Measurements from ENCODE around the gene GRM5. TPM values are rescaled to one million over a fixed set of nuclear protein-coding genes. Genes with fewer than 3 reads are reported as not detected.

Gene GRM5
- total RNA-seq, 1 donor from 2014 or later, result not detected

GRCh38 chr11:88583251-88583650 is 482.5 kb downstream of the GRM5 start:
- Mint-ChIP-seq H3K4me3 (no peak overlapping the region), H3K4me1 (no peaks in the 10 kb centered on the region), H3K27me3 (peaks cover 5% of the 10 kb centered on the region), H3K27ac (no peak overlapping the region), H3K36me3 (ENCODE audit: low read depth) (no peaks in the 10 kb centered on the region), H3K9me3 (no peaks in the 10 kb centered on the region)
- DNase-seq, result no peak
- intact Hi-C loops (cut with micrococcal nuclease), result no loop called here

- H3K36me3 Mint-ChIP-seq (ENCODE audit: low read depth), result no peaks in the 10 kb centered on the region
- H3K9me3 Mint-ChIP-seq, result no peaks in the 10 kb centered on the region
- H3K27me3 Mint-ChIP-seq, result peaks cover 4% of the 10 kb centered on the region
- H3K27ac Mint-ChIP-seq, result no peak overlapping the region
- H3K4me1 Mint-ChIP-seq, result no peaks in the 10 kb centered on the region
- intact Hi-C loops (cut with micrococcal nuclease), result no loop called here
- DNase-seq, result no peak
- no peak overlapping the region for H3K4me3 Mint-ChIP-seq
These were observed 486.3 kb downstream of the GRM5 start for GRCh38 chr11:88579466-88579865.

- DNase-seq, result no peak
- Mint-ChIP-seq H3K36me3 (ENCODE audit: low read depth) (no peaks in the 10 kb centered on the region), H3K4me3 (no peak overlapping the region), H3K27ac (no peak overlapping the region), H3K9me3 (no peaks in the 10 kb centered on the region), H3K4me1 (no peaks in the 10 kb centered on the region), H3K27me3 (peaks cover 9% of the 10 kb centered on the region)
- intact Hi-C loops (cut with micrococcal nuclease), result no loop called here
These were observed 489.0 kb downstream of the GRM5 start for GRCh38 chr11:88576741-88577140.

- Mint-ChIP-seq H3K4me1 (no peaks in the 10 kb centered on the region), H3K27me3 (peaks cover 11% of the 10 kb centered on the region), H3K27ac (no peak overlapping the region), H3K4me3 (no peak overlapping the region), H3K36me3 (ENCODE audit: low read depth) (no peaks in the 10 kb centered on the region), H3K9me3 (no peaks in the 10 kb centered on the region)
- no peak for DNase-seq
- intact Hi-C loops (cut with micrococcal nuclease), result no loop called here
These were observed 489.9 kb downstream of the GRM5 start for GRCh38 chr11:88575916-88576315.

GRCh38 chr11:88569342-88569741 is 496.4 kb downstream of the GRM5 start:
- H3K4me1 Mint-ChIP-seq, result no peaks in the 10 kb centered on the region

DNA sequence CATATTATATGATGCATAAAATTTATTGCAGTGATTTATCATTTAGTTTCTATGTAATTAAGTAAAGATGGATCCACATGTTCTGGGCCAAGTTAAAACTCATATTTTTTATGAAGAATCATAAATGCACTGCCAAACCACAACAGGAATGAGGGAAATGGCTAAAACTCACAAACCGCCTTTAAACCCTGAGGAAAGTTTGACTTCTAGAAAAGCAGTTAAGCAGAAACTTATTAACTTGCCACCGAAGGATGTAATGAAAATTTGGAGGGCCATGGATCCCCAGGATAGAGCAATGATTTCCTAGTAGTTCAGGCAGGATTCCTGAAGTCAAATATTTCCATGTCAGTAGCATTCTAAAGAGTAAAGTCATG is 510.0 kb downstream of the GRM5 start:
- H3K9me3 Mint-ChIP-seq, result no peaks in the 10 kb centered on the region
- DNase-seq, result no peak

More at GRCh38 chr11:88569342-88569741, 496.4 kb downstream of the GRM5 start:
- DNase-seq, result no peak
- Mint-ChIP-seq H3K36me3 (ENCODE audit: low read depth) (no peaks in the 10 kb centered on the region), H3K9me3 (no peaks in the 10 kb centered on the region), H3K4me3 (no peak overlapping the region), H3K27ac (no peak overlapping the region), H3K27me3 (peaks cover 7% of the 10 kb centered on the region)
- intact Hi-C loops (cut with micrococcal nuclease), result no loop called here

GRCh38 chr11:88555018-88555828 is 510.6 kb downstream of the GRM5 start:
- Mint-ChIP-seq H3K4me1 (peaks cover 3% of the 10 kb centered on the region), H3K9me3 (no peaks in the 10 kb centered on the region), H3K4me3 (no peak overlapping the region), H3K27me3 (peaks cover 7% of the 10 kb centered on the region), H3K36me3 (ENCODE audit: low read depth) (no peaks in the 10 kb centered on the region), H3K27ac (no peak overlapping the region)
- intact Hi-C loops (cut with micrococcal nuclease), result loop anchor here (10.0 kb wide), 1 partner anchor 680 kb away; no protein-coding TSS in a partner anchor
- DNase-seq, result no peak

More for the DNA sequence above, 510.0 kb downstream of the GRM5 start:
- peaks cover 3% of the 10 kb centered on the region for H3K4me1 Mint-ChIP-seq
- no peak overlapping the region for H3K4me3 Mint-ChIP-seq
- H3K27me3 Mint-ChIP-seq, result peaks cover 7% of the 10 kb centered on the region
- no peak overlapping the region for H3K27ac Mint-ChIP-seq
- H3K36me3 Mint-ChIP-seq (ENCODE audit: low read depth), result no peaks in the 10 kb centered on the region
- intact Hi-C loops (cut with micrococcal nuclease), result loop anchor here (10.0 kb wide), 1 partner anchor 681 kb away; no protein-coding TSS in a partner anchor

- Mint-ChIP-seq H3K9me3 (no peaks in the 10 kb centered on the region), H3K4me1 (peaks cover 3% of the 10 kb centered on the region), H3K36me3 (ENCODE audit: low read depth) (no peaks in the 10 kb centered on the region), H3K27me3 (peaks cover 11% of the 10 kb centered on the region), H3K4me3 (no peak overlapping the region), H3K27ac (no peak overlapping the region)
- no peak for DNase-seq
- intact Hi-C loops (cut with micrococcal nuclease), result loop anchor here (10.0 kb wide), 1 partner anchor 678 kb away; no protein-coding TSS in a partner anchor
These were observed 512.6 kb downstream of the GRM5 start for GRCh38 chr11:88553204-88553603.

DNA sequence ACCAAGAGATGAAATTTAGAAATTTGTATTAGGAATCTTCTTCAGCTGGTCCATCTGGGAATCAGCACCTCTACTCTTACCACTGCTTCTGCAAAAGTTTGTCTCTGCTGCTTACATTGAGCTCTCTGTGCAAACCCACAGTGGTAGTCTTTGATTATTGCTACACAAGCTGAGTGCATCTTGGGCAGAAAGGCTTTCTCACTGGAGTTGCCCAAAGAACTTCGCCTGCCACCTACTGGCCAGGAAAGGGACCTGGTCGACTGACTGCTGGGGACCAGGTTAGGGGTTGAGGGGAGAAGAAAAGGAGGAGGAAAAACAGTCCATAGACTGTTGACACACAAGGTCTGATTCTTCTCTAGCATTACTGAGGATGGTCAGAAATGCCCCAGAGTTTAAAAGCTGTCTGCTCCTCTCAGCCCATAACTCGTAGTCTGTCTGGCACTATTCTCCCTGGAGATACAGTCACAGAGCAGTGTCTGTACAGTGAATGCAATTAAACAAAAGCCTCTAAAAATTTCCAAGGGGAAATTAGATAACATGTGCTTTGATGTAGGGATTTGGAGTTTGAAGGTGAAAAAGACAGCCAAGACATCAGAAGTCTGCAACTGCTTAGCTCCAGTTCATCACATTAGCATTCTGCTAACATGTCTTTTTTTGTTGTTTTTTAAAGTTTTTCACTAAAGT is 513.3 kb downstream of the GRM5 start:
- Mint-ChIP-seq H3K27me3 (peaks cover 9% of the 10 kb centered on the region), H3K9me3 (no peaks in the 10 kb centered on the region), H3K4me1 (peaks cover 3% of the 10 kb centered on the region), H3K36me3 (ENCODE audit: low read depth) (no peaks in the 10 kb centered on the region), H3K27ac (no peak overlapping the region), H3K4me3 (no peak overlapping the region)
- intact Hi-C loops (cut with micrococcal nuclease), result loop anchor here (1.0 to 10.0 kb wide), 2 partner anchors 536 to 678 kb away; no protein-coding TSS in a partner anchor
- DNase-seq, result peak; percentile 87

DNA sequence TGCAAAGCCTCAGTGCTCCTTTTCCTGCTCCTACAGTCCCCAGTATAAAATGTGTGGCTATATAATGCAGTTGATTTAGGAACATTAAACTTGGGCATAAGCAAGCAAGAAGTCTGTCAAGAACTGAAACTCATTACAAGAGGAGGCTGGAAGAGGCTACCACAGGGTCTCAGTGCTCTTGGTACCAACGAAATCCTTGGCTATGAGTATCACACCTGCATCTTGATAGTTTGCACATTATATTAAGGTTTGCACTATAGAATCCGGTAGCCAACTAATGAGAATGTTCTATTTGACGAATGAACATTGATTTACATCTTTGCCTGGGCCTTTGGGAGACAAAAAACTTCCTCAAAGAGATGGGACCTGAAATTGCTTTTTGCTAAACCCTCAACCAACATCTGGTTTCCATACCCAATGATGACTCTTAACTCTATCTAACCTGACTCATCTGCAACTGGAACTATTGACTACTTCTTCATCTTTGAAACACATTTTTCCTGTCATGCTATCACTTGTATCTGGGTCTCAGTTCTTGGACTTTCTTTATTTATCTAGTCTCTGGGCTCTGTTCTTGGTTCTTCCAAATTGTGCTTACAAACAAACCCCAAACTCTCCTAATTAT is 521.0 kb downstream of the GRM5 start:
- DNase-seq, result no peak
- Mint-ChIP-seq H3K36me3 (ENCODE audit: low read depth) (no peaks in the 10 kb centered on the region), H3K27ac (no peak overlapping the region), H3K4me3 (no peak overlapping the region), H3K4me1 (peaks cover 4% of the 10 kb centered on the region), H3K27me3 (peaks cover 7% of the 10 kb centered on the region), H3K9me3 (no peaks in the 10 kb centered on the region)
- intact Hi-C loops (cut with micrococcal nuclease), result loop anchor here (1.0 to 10.0 kb wide), 6 partner anchors 312 to 1192 kb away; no protein-coding TSS in a partner anchor

DNA sequence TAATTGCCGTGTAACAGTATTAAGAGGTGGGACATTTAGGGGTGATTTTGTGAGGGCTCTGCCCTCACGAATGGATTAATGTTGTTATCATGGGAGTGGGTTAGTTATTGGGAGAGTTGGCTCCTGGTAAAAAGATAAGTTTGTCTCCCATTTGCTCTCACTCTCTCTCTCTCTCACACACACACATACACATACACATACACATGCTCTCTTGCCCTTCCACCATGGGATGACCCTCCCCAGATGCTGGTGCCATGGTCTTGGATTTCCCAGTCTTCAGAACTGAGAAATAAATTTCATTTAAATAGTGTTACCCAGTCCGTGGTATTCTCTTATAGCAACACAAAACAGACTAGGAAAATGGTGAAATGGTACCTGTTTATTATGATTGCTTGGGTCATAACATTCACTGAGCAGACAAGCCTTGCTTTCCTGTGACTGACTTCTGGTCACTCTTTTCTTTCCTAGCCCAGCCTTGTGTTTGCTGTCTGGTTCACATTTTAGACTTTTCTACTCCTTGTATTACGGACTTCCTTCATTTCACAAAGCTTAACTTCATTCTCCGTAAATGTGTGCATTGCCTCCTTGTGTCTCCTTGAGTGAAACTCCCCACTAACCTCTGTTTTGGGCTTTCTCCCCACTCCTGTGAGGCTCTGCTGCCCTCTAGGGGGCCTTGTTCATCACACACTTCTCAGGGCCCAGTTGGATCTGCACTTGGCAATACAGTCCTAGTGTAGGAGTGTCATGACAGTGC is 521.7 kb downstream of the GRM5 start:
- no peak overlapping the region for H3K4me3 Mint-ChIP-seq
- intact Hi-C loops (cut with micrococcal nuclease), result loop anchor here (1.0 to 10.0 kb wide), 6 partner anchors 312 to 1192 kb away; no protein-coding TSS in a partner anchor
- H3K9me3 Mint-ChIP-seq, result no peaks in the 10 kb centered on the region
- H3K27ac Mint-ChIP-seq, result no peak overlapping the region
- H3K27me3 Mint-ChIP-seq, result peaks cover 5% of the 10 kb centered on the region
- no peaks in the 10 kb centered on the region for H3K36me3 Mint-ChIP-seq (ENCODE audit: low read depth)
- peaks cover 4% of the 10 kb centered on the region for H3K4me1 Mint-ChIP-seq
- peak; percentile 94 for DNase-seq

DNA sequence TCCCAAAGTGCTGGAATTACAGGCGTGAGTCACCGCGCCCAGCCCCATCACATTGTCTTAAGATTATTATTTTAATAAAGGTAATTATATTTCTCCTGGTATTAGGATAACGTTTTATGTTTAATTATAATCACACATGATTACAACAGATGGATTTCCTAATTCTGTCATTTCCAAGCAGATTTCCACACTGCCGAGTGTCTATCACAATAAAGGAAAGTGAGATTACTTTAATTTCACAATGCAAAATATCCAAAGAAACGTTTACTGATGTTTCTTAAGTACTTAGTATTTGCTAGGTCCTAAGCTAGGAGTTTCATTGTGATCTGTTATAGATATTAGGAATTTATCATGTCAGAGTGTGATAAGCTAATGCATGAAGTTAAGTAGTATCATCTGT is 524.8 kb downstream of the GRM5 start:
- no peak for DNase-seq
- no peak overlapping the region for H3K4me3 Mint-ChIP-seq
- no peaks in the 10 kb centered on the region for H3K9me3 Mint-ChIP-seq
- no peak overlapping the region for H3K27ac Mint-ChIP-seq
- intact Hi-C loops (cut with micrococcal nuclease), result loop anchor here (5.0 to 10.0 kb wide), 2 partner anchors 344 to 819 kb away; no protein-coding TSS in a partner anchor
- peaks cover 8% of the 10 kb centered on the region for H3K4me1 Mint-ChIP-seq
- no peaks in the 10 kb centered on the region for H3K36me3 Mint-ChIP-seq (ENCODE audit: low read depth)
- peaks cover 3% of the 10 kb centered on the region for H3K27me3 Mint-ChIP-seq

DNA sequence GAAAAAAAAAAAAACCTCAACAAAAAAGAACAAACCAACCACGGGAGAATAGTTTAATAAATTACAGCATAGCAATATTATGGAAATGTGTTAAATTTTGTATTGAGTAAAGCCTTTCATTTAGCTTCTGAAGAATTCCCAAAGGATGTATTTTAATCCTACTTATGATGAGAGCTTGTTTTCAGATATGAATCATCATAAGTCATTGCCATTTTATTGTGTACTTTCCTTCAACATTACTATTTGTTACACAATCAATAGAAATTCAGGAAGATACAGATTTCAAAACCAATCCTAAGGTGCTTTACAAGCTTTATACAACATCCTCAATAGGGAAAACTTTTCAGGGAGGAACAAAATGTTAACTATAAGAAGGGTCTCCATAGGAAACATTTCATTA is 527.7 kb downstream of the GRM5 start:
- H3K4me3 Mint-ChIP-seq, result no peak overlapping the region
- peaks cover 5% of the 10 kb centered on the region for H3K9me3 Mint-ChIP-seq
- H3K36me3 Mint-ChIP-seq (ENCODE audit: low read depth), result no peaks in the 10 kb centered on the region
- no peak overlapping the region for H3K27ac Mint-ChIP-seq
- intact Hi-C loops (cut with micrococcal nuclease), result loop anchor here (5.0 kb wide), 4 partner anchors 181 to 511 kb away; partner anchors contain the start of gene CTSC
- DNase-seq, result no peak
- peaks cover 4% of the 10 kb centered on the region for H3K27me3 Mint-ChIP-seq
- peaks cover 13% of the 10 kb centered on the region for H3K4me1 Mint-ChIP-seq

Measured in activated CD4-positive, alpha-beta T cell treated with anti-CD3 and anti-CD28 coated beads, Interleukin-2, amount 10 ng/mL, durations not matched to agents 24 days and 14 days (primary cell).